GM13976 (cell line): ENCODE data around the gene RGS16.

ENCODE experiments used
- DNase-seq: peaks from one replicate; pipeline ENCODE4 v3.0.0; 2012; ENCODE audit warnings: low spot score
- in situ Hi-C: fragments of 300-500 bp; cut with MboI; formaldehyde crosslinking; loops from one replicate; pipeline ENCODE4 v1.12.0; 2022; ENCODE audit warnings: low sequenced_read_pairs, mixed read lengths, inconsistent platforms; ENCODE audit not compliant: unreplicated experiment
- TF ChIP-seq, protein P1 (sequence below): IDR thresholded peaks from 2 replicates; pipeline ENCODE4 v1.5.1; 2012; ENCODE audit warnings: borderline replicate concordance, mild to moderate bottlenecking; ENCODE audit not compliant: insufficient read depth; ENCODE audit errors: extremely low read depth, missing control alignments, control extremely low read depth

The RGS16 gene

DNA sequence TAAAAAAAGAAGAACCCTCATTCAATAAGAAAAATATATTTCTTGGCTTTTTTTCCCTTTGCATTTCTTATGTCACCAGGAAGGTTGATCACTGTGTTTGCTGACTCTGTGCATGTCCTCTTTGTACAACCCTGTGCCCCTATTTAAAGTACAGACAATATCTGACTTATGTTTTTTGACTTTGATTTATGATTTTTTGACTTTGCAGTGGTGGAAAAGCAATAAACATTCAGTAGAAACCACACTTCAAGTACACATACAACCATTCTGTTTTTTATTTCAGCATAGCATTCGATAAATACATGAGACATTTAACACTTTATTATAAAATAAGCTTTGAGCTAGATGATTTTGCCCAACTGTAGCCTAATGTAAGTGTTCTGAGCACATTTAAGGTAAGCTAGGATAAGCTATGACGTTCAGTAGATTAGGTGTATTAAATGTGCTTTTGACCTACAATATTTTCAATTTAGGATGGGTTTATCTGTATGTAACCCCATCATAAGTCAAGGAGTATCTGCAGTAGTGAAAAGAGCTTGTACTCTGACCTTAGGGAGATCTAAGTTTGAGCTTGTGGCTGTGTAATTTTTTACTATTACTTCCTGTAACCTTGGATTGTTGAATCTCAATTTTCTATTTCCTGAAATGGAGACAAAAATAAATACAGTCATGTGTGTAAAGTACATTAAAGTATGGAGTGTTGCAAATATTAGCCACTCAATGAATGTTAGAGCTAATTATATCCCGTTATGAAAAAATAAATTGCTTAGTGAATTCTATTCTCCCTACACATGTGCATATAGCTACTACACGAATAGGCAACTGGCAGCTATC, 16.3 kb downstream of the RGS16 start:
- TF ChIP-seq, protein P1, sequence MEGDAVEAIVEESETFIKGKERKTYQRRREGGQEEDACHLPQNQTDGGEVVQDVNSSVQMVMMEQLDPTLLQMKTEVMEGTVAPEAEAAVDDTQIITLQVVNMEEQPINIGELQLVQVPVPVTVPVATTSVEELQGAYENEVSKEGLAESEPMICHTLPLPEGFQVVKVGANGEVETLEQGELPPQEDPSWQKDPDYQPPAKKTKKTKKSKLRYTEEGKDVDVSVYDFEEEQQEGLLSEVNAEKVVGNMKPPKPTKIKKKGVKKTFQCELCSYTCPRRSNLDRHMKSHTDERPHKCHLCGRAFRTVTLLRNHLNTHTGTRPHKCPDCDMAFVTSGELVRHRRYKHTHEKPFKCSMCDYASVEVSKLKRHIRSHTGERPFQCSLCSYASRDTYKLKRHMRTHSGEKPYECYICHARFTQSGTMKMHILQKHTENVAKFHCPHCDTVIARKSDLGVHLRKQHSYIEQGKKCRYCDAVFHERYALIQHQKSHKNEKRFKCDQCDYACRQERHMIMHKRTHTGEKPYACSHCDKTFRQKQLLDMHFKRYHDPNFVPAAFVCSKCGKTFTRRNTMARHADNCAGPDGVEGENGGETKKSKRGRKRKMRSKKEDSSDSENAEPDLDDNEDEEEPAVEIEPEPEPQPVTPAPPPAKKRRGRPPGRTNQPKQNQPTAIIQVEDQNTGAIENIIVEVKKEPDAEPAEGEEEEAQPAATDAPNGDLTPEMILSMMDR: no peak
- no peak for DNase-seq
- in situ Hi-C loops: loop anchor here (5.0 to 25.0 kb wide), 2 partner anchors 141 to 501 kb away; no protein-coding TSS in a partner anchor

- DNase-seq: no peak
- in situ Hi-C loops: loop anchor here (5.0 to 25.0 kb wide), 2 partner anchors 140 to 500 kb away; no protein-coding TSS in a partner anchor
- TF ChIP-seq, protein P1: no peak
These were observed 17.1 kb downstream of the RGS16 start for GRCh38 chr1:182587093-182587492.

GRCh38 chr1:182586380-182586779, 17.8 kb downstream of the RGS16 start:
- in situ Hi-C loops: loop anchor here (5.0 to 25.0 kb wide), 2 partner anchors 139 to 499 kb away; no protein-coding TSS in a partner anchor
- TF ChIP-seq, protein P1: no peak
- no peak for DNase-seq

- TF ChIP-seq, protein P1: no peak
- DNase-seq: no peak
- in situ Hi-C loops: loop anchor here (5.0 to 25.0 kb wide), 2 partner anchors 137 to 497 kb away; no protein-coding TSS in a partner anchor
These were observed 19.4 kb downstream of the RGS16 start for GRCh38 chr1:182584746-182585145.

GRCh38 chr1:182580736-182581135, 23.5 kb downstream of the RGS16 start:
- TF ChIP-seq, protein P1: no peak
- no peak for DNase-seq
- in situ Hi-C loops: loop anchor here (25.0 kb wide), 1 partner anchor 493 kb away; no protein-coding TSS in a partner anchor

- no peak for DNase-seq
- in situ Hi-C loops: loop anchor here (25.0 kb wide), 1 partner anchor 488 kb away; no protein-coding TSS in a partner anchor
- TF ChIP-seq, protein P1: no peak
These were observed 28.5 kb downstream of the RGS16 start for GRCh38 chr1:182575540-182576149.
